GM18858 (cell line): ENCODE data around the gene CCPG1.

ENCODE experiments used
- ATAC-seq: cut with Tn5 transposase; IDR thresholded peaks from one replicate; pipeline ENCODE4 v1.9.1; 2021; ENCODE audit not compliant: unreplicated experiment

CCPG1 gene

DNA sequence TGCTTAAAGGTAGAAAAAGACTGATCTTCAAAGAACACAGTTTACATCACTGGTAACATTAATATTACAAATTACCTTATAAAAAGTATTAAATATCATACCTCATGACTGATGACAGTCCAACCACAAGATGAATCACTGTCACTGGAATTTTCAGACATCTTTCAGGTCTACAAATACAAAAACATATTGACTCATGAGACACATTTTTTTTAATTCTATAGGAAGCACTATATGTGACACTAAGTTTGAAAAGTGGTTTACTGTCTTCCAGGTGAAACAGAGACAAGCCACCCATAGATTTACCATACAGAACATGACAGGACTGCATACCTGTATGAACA, 18.9 kb downstream of the CCPG1 start:
- no peak for ATAC-seq

DNA sequence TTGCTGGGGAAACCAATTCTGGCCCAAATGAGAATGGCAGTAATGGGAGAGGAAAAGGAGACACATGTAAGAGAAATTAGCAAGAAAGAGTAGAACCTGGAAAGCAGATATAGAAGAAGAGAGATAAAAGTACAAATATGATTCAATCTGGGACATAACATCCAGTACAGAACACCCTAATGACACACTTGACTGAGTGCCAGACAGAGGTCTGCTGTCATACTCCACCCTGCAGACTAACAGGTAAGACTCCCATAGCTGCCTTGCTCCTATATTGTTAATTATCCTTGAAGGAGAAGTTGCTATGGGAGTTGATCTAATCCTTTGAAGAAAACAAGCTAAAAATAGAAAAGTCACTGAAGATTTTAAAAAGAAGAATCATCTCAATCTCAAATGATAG, 21.1 kb downstream of the CCPG1 start:
- ATAC-seq: no peak

DNA sequence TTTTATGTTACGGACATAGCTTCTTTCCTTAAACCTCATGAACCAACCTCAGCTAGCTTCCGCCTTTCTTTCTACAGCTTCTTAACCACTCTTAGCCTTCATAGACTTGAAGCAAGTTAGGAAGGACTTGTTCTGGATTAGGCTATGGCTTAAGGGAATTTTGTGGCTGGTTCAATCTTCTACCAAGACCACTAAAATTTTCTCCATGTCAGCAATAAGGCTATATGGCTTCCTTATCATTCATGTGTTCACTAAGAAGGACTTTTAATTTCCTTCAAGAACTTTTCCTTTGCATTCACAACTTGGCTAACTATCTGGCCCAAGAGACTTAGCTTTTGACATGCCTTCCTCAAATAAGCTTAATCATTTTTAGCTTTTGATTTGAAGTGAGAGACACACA, 24.5 kb downstream of the CCPG1 start:
- ATAC-seq: no peak

DNA sequence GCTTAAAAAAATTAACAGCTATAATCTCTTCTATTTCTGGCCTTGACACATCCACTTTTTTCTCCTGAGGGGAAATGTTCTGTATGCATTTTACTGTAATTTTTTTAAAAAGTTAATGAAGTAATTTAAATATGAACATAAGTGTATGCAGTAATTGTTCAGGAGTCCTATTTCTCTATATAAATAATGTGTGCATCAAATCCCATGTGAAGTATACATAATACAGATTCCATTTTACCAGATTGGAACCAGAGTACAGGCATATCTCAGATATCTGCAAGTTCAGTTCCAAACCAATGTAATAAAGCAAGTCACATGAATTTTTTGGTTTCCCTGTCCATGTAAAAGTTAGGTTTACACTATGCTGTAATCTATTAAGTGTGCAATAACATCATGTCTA, 26.6 kb downstream of the CCPG1 start:
- no peak for ATAC-seq

DNA sequence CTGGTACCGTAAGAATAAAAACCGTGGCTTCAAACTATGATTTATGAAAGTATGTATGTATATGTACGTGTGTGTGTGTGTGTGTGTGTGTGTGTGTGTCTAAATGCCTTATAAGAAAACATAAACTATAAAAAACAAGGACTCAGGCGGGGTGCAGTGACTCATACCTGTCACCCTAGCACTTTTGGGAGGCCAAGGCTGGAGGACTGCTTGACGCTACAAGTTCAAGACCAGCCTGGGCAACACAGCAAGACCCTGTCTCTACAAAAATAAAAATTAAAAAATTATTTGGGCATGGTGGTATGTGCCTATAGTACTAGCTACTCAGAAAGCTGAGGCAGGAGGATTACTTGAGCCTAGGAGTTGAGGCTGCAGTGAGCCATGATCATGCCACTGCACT, 29.1 kb downstream of the CCPG1 start:
- no peak for ATAC-seq

DNA sequence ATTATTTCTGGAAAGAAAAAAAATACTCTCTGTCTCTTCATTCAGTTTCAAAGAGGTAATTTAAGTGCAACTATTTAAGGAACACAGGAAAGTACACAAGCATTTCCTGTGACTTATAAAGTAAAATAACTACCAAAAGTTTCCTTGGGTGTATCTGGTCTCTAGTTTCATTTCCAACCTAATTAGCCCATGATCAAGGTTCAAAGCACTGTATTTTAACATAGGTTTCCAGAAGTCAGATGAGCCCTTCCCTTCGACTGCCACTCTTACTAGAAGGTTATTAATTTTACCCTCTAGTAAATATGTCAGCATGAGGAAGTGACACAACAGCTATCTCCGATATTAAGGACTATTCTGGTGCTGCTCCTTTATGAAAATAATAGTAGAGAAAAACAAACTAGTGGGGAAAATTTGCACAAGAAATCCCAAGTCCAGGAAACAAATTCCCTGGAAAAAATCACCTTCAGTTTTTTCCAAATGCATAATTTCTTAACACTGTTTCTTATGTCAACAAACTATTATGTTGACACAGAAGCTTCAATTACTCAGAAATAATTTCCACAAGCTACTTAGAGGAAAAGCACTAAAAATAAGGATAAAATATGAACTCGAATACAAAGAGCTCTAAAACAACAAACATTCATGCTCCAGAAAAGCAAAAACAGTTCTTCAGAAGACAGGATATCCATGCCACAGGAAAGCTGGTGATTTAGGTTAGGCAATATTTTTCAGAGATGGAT, 35.3 kb downstream of the CCPG1 start:
- peak; percentile 62 for ATAC-seq

DNA sequence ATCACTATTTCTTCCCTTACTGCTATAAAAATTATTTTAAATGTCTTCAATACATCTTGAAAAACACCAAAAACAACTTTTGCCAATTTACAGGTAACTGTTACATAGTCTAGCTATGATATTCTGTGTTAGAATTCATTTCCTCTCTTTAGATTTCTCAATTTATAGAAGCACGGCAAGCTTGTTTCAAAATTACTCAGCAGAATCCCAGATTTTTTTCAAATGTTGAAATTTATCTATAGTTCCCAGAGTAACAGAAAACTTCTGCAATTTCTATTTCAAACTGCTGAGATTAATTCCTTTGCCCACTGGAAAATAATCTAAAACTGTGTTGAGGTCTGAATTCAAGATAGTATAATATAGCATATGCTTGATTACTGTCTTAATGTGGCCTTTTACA, 41.2 kb downstream of the CCPG1 start:
- no peak for ATAC-seq

DNA sequence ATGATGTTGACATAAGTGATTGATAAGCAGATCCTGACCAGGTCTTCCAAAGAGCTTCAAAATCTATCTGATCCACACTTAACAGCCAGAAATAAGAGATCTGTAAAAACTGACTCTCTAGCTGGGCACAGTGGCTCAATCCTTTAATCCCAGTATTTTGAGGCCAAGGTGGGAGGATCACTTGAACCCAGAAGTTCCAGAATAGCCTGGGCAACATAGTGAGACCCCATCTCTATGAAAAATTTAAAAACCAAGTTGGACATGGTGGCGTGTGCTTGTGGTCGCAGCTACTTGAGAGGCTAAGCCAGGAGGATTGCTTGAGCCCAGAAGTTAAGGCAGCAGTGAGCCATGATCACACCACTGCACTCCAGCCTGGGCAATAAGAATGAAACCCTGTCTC, 45.5 kb downstream of the CCPG1 start:
- no peak for ATAC-seq

DNA sequence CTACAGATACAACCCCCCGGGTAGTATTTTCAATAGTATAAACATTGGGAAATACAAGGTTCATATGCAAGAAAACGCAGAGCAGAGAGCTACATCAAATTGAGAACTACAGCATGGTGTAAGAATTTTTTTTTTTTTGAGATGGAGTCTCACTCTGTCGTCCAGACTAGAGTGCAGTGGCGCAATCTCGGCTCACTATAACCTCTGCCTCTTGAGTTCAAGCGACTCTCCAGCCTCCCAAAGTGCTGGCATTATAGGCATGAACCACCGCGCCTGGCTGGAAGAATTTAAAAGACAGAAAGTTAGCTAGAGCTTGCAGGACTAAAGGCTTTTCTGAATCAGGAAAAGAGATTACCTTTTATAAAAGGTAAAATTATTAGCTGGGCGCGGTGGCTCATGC, 47.1 kb downstream of the CCPG1 start:
- ATAC-seq: no peak

DNA sequence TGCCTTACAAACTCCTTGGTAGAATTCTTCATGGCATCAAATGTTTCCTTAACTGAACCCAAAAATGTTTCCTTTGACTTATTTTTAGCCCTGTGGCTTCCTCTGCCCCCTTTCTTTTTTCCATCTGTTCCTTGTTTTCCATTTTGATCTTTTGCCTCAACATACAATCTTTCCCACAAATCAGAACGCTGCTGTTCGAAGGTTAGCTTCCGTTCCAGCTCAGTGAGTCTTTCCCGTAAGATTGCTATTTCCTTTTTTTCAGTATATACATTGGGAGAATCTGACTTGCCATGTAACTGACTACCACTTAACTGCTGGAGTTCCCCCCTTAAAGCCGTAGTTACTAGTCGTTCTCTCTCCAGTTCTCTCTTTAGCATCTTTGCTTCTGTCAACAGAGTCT, 47.9 kb downstream of the CCPG1 start:
- ATAC-seq: no peak

DNA sequence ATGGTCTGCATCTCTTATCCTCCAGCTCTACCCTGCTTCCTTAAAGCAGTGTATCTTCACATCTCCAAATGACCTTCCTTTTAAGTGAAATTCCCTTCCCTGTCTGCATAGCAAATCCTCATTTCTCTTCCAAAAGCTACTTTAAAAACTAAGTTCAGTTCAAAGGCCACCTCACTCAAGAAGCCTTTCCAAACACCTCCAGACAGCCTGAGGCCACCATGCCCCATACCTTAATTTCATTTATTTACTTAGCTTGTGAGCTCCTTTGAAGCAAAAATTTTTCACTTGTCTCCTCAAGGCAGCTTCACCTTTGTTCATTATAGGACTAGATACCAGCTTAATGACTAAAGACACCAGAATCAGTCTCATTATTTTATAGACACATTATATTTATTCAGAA, 49.7 kb downstream of the CCPG1 start:
- ATAC-seq: no peak

DNA sequence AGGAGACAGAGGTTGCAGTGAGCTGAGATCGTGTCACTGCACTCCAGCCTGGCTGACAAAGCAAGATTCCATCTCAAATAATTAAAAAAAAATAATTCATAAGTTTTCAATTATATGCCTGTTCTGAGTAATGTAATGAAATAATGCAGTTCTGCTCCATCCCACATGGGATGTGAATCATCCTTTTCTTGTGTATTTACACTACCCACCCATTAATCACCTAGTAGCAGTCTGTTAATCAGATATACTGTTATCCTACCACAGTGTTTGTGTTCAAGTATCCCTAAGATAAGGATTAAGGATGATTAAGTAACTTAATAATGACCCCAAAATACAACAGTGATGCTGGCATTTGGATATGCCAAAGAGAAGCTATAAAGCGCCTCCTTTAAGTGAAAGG, 50.4 kb downstream of the CCPG1 start:
- ATAC-seq: no peak

DNA sequence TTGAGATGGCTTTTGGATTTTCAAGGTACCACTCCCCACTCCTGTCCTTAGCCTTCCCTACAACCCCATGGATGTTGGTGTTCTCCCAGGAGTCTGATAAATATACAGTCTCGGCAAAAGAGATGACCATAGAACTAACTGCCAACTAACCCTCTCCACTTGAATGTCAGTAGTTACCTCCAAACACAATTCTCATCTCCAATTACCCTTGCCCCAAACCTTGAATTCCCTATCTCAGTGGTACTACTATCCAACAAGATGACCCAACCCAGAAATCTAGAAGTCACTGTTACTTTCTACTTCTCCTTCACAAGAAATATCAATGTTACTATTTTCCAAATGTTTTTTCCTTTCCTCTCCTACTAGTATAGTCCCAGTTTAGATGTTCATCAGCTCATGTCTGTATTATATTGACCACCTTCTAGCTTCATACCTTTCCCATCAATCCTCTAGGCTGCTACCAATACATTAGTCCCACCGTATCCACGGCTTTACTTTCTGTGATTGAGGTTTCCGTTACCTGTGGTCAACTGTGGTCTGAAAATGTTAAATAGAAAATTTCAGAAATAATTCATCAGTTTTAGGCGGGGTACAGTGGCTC, 51.1 kb downstream of the CCPG1 start:
- no peak for ATAC-seq

DNA sequence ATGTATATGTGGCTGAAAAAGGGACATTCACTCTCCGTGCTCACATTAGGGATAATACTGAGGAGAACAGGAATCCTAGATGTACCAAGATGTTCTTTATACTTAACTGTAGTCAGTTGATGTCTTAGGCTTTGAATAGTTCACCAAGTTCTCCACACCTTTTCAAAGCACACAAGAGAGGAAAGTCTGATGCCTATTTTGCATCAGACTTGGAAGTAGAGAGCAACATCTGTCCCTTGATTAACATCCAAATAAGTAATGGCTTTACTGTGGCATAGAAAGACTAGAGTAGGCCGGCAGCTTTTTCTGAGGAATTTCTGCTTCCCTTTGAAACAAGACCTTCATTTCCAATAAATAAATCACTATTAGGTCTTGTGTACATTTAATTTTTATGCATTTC, 55.1 kb downstream of the CCPG1 start:
- ATAC-seq: no peak

DNA sequence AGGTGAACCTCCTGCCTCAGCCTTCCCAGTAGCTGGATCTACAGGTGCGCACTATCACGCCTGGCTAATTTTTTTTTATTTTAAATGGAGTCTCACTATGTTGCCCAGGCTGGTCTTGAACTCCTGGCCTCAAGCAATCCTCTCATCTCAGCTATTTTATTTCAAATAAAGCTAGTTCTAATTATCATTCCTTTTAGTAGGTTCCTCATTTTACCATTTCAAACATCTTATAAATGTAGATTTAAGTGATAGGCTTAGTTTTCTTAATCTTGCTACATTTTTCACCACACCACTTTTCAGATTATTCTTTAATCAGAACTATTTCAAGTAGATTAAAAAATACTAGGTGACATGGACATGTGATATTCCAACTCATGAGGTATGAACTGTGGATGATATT, 58.9 kb downstream of the CCPG1 start:
- ATAC-seq: no peak

DNA sequence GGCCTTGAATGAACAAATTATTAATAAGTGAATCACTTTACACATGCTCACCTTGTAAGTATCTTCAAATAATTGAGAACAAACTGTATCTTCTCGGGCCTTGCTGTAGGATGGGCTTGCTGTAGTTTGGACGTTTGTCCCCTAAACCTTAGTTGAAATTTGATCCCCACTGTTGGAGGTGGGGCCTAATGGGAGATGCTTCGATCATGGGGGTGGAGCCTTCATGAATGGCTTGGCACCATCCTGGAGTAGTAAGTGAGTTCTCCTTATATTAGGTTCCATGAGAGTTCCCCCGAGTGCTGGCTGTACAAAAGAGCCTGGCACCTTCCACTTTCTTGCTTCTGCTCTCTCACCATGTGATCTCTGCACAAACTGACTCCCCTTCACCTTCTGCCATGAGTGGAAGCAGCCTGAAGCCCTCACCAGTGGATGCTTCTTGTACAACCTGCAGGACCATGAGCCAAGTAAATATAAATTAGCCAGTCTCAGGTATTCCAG, 59.8 kb downstream of the CCPG1 start:
- ATAC-seq: no peak

DNA sequence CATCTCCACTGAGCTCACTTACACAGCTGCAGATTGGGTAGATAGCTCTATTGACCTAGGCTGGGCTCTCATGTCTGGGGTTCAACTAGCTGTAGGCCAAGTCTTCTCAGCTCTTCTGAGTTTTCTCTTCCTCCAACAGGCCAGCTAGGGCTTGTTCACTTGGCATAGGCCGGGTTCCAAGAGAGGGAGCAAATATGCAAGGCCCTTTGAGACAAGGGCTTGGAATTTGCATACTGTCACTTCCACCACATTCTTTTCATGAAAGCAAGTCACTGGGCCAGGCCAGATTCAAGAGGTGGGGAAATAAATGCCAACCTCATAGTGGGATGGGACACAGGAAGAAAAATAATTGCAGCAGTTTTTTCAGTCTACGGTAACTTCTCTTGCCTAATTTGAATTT, 64.0 kb downstream of the CCPG1 start:
- no peak for ATAC-seq

DNA sequence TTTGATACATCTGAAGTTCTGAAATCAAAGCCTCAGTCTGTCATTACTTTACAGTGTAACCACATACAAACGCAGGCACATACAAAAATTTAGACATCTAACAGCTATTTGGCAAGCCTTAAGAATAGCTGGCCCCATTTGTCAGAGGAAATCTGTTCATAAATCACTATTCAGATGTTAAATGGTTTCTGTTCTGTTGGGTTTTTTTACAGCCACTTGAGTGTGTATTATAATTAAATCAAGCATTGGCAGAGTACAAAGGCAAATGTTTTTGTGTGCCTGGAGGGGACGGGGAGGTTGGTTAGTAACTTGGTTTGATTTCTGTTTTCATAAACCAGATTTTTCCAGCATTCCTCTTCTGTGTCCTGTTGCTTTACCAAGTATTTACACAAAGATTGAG, 65.0 kb downstream of the CCPG1 start:
- no peak for ATAC-seq

DNA sequence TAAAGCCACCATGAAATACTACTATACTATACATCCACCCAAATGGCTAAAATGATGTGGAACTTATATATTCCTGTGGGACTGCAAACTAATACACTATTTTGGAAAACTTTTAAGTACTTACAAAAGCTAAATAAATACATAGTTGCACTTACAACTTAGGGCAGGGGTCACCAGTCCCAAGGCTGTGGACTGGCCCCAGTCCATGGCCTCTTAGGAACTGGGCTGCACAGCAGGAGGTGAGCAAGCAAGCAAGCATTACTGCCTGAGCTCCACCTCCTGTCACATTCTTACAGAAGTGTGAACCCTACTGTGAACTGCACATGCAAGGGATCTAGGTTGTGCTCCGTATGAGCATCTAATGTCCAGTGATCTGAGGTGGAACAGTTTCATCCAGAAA, 71.0 kb downstream of the CCPG1 start:
- no peak for ATAC-seq

DNA sequence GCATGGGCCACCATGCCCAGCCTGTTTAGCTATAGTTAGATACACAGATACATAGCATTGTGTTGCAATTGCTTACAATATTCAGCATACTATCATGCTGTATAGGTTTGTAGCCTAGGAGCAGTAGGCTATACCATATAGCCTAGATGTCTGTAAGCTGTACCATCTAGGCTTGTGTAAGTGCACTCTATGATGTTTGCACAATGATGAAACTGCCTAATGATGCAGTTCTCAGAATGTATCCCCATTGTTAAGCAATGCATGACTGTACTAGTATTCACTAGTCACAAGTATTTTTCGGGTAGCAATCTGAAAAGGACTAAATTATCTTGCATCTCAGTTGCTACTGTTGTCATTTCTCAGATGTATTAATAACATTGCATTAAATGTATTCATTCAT, 73.2 kb downstream of the CCPG1 start:
- no peak for ATAC-seq

DNA sequence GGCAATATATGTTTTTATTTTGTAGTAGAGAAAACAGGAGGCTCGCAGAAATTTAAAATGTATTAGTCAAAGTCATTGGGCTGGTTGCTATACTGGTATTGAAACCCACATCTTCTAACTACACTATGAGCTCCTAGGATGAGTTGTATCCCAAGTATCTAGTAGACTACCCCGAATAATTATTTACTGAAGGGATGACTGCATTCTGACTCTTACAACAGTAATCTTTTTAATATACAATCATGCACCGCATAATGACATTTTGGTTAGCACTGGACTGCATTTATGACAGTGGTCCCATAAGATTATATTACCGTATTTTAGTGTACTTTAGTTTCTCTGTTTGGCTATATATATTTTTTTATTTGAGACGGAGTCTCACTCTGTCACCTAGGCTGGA, 73.8 kb downstream of the CCPG1 start:
- no peak for ATAC-seq

DNA sequence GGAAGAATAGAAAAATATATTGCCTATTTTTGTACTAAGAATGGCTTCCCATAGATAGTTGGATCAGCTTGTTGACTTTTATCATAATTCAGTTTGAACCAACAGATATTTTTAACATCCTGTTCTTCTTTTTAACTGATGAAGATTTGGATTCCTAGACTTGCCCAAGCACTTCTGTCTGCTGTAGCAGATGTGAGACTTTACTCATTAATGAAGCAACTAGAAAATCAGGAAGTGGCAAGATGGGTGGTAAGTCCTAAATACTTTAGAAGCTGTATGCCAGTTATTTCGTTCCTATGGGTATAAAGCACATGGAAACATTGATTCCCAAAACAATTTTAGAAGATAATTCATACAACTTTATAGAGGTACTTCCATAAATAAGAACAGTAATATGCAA, 80.8 kb downstream of the CCPG1 start:
- ATAC-seq: no peak

DNA sequence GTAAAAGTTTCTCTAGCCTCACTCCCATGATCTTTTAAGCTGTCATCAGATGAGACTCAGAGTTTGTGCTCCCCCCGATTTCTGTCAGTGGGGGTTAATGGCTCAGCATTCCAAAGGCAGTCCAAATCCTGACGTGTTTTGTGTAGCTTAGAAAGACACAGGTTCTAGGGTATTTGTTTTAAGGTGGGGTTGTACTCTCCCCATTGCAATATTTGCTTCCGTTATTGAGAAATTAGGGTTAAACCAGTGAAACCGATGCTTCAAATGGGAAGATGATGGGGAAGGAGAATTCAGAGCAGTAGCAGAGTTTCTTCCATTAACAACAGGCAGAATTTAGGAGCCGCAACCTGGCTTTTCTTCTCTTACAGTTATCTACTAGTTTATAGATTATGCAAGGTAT, 85.7 kb downstream of the CCPG1 start:
- ATAC-seq: no peak
